ENCODE data around the gene LMOD1. TPM values are rescaled to one million over a fixed set of nuclear protein-coding genes. Genes with fewer than 3 reads are reported as not detected.
"Not testable (repeated sequence)": the region's sequence is repeated elsewhere in the genome, so short reads cannot be mapped to it uniquely, and the experiment has no call there.

Gene LMOD1
- total RNA-seq, 1 experiment from 2014 or later = 2.5 TPM

- in situ Hi-C loops (cut with HindIII; ENCODE audit: low sequenced_read_pairs) = no loop called here
- DNase-seq (ENCODE audit: low spot score) = no peak
Measured at GRCh38 chr1:201883266-201883665, 63.1 kb downstream of the LMOD1 start.

GRCh38 chr1:201882665-201883132 is 63.6 kb downstream of the LMOD1 start:
- in situ Hi-C loops (cut with HindIII; ENCODE audit: low sequenced_read_pairs) = no loop called here
- no peak for DNase-seq (ENCODE audit: low spot score)

- in situ Hi-C loops (cut with HindIII; ENCODE audit: low sequenced_read_pairs) = no loop called here
- no peak for DNase-seq (ENCODE audit: low spot score)
Measured at GRCh38 chr1:201881617-201882016, 64.7 kb downstream of the LMOD1 start.

GRCh38 chr1:201880928-201881571 is 65.3 kb downstream of the LMOD1 start:
- in situ Hi-C loops (cut with HindIII; ENCODE audit: low sequenced_read_pairs) = no loop called here

GRCh38 chr1:201877877-201878401 is 68.4 kb downstream of the LMOD1 start:
- DNase-seq (ENCODE audit: low spot score) = peak; percentile 65
- in situ Hi-C loops (cut with HindIII; ENCODE audit: low sequenced_read_pairs) = no loop called here

More at GRCh38 chr1:201880928-201881571, 65.3 kb downstream of the LMOD1 start:
- no peak for DNase-seq (ENCODE audit: low spot score)

- DNase-seq (ENCODE audit: low spot score) = peak; percentile 22
- in situ Hi-C loops (cut with HindIII; ENCODE audit: low sequenced_read_pairs) = no loop called here
Measured at GRCh38 chr1:201876148-201876818, 70.1 kb downstream of the LMOD1 start.

- in situ Hi-C loops (cut with HindIII; ENCODE audit: low sequenced_read_pairs) = no loop called here
Measured at GRCh38 chr1:201874672-201875071, 71.7 kb downstream of the LMOD1 start.

GRCh38 chr1:201870397-201870796 is 76.0 kb downstream of the LMOD1 start:
- in situ Hi-C loops (cut with HindIII; ENCODE audit: low sequenced_read_pairs) = no loop called here
- no peak for DNase-seq (ENCODE audit: low spot score)

More at GRCh38 chr1:201874672-201875071, 71.7 kb downstream of the LMOD1 start:
- DNase-seq (ENCODE audit: low spot score) = no peak

- no peak for DNase-seq (ENCODE audit: low spot score)
- in situ Hi-C loops (cut with HindIII; ENCODE audit: low sequenced_read_pairs) = no loop called here
Measured at GRCh38 chr1:201861448-201861847, 84.9 kb downstream of the LMOD1 start.

GRCh38 chr1:201859424-201859823 is 86.9 kb downstream of the LMOD1 start:
- no peak for DNase-seq (ENCODE audit: low spot score)
- in situ Hi-C loops (cut with HindIII; ENCODE audit: low sequenced_read_pairs) = no loop called here

- DNase-seq (ENCODE audit: low spot score); in situ Hi-C loops (cut with HindIII; ENCODE audit: low sequenced_read_pairs): not testable (repeated sequence)
Measured at GRCh38 chr1:201856722-201857121, 89.6 kb downstream of the LMOD1 start.

- no peak for DNase-seq (ENCODE audit: low spot score)
- in situ Hi-C loops (cut with HindIII; ENCODE audit: low sequenced_read_pairs) = no loop called here
Measured at GRCh38 chr1:201851949-201852348, 94.4 kb downstream of the LMOD1 start.

- no peak for DNase-seq (ENCODE audit: low spot score)
- in situ Hi-C loops (cut with HindIII; ENCODE audit: low sequenced_read_pairs) = no loop called here
Measured at GRCh38 chr1:201850053-201850397, 96.3 kb downstream of the LMOD1 start.

GRCh38 chr1:201849372-201850052 is 96.8 kb downstream of the LMOD1 start:
- no peak for DNase-seq (ENCODE audit: low spot score)
- in situ Hi-C loops (cut with HindIII; ENCODE audit: low sequenced_read_pairs) = no loop called here

GRCh38 chr1:201848230-201848629 is 98.1 kb downstream of the LMOD1 start:
- no peak for DNase-seq (ENCODE audit: low spot score)
- in situ Hi-C loops (cut with HindIII; ENCODE audit: low sequenced_read_pairs) = no loop called here

GRCh38 chr1:201847150-201847549 is 99.2 kb downstream of the LMOD1 start:
- DNase-seq (ENCODE audit: low spot score) = peak; percentile 73
- in situ Hi-C loops (cut with HindIII; ENCODE audit: low sequenced_read_pairs) = no loop called here

Measured in G401 (cell line).